AG04450 (cell line): ENCODE results near the gene ARHGAP6. TPM values are rescaled to one million over a fixed set of nuclear protein-coding genes. Genes with fewer than 3 reads are reported as not detected.
A peak's percentile ranks its signal among the peaks of the same experiment; 100 is the strongest.
"Not testable (repeated sequence)": the region's sequence is repeated elsewhere in the genome, so short reads cannot be mapped to it uniquely, and the experiment has no call there.

Source experiments
- CTCF ChIA-PET: fragments of 300-600, 350-600 bp; formaldehyde crosslinking; extraction: SDS; loops from one replicate; lab custom pipeline; 2022; ENCODE audit warnings: antibody characterized with exemption, inconsistent platforms; lab: Charles Lee
- POLR2A ChIA-PET: fragments of 350-600 bp; formaldehyde crosslinking; extraction: SDS; loops from one replicate; lab custom pipeline; 2021; ENCODE audit warnings: antibody characterized with exemption, inconsistent platforms; lab: Yijun Ruan, JAX
- DNase-seq: peaks from one replicate; pipeline ENCODE4 v3.0.0-alpha.2; 2011; ENCODE audit warnings: low read depth, low spot score
- H3K27ac ChIP-seq: one replicate; pipeline ENCODE4 v1.5.1; 2012; ENCODE audit warnings: low read depth, low read length, control low read depth
- H3K27me3 ChIP-seq: one replicate; pipeline ENCODE4 v1.6.0; 2012; ENCODE audit warnings: low read length; ENCODE audit not compliant: control insufficient read depth, insufficient read depth
- H3K4me3 ChIP-seq: 2 replicates; pipeline ENCODE4 v1.5.1; 2011; ENCODE audit warnings: mild to moderate bottlenecking, low read depth, low read length, control low read depth
- H3K9me3 ChIP-seq: 2 replicates; pipeline ENCODE4 v1.5.1; 2012; ENCODE audit warnings: low read length; ENCODE audit not compliant: control insufficient read depth, insufficient read depth
- polyA plus RNA-seq: library from polyadenylated mRNA; depleted of rRNA; stranded (reverse); fragments of >200 nt; gene quantifications from 2 replicates; pipeline ENCODE4 v1.2.3, GENCODE V29; 2011
- TF ChIP-seq, protein P1 (sequence below): IDR thresholded peaks from 2 replicates; pipeline ENCODE4 v1.5.1; 2011; ENCODE audit warnings: low read depth, low read length, control low read depth, inconsistent platforms

Gene ARHGAP6
- polyA plus RNA-seq, 1 experiment, result 4.0 TPM

- Histone ChIP-seq H3K27me3 (no peaks in the 10 kb centered on the region), H3K9me3 (no peaks in the 10 kb centered on the region), H3K27ac (peak overlapping the region; percentile 61), H3K4me3 (no peak overlapping the region)
- POLR2A ChIA-PET, result no interaction called here
- no peak for DNase-seq
- CTCF ChIA-PET, result no interaction called here
- TF ChIP-seq, protein P1, sequence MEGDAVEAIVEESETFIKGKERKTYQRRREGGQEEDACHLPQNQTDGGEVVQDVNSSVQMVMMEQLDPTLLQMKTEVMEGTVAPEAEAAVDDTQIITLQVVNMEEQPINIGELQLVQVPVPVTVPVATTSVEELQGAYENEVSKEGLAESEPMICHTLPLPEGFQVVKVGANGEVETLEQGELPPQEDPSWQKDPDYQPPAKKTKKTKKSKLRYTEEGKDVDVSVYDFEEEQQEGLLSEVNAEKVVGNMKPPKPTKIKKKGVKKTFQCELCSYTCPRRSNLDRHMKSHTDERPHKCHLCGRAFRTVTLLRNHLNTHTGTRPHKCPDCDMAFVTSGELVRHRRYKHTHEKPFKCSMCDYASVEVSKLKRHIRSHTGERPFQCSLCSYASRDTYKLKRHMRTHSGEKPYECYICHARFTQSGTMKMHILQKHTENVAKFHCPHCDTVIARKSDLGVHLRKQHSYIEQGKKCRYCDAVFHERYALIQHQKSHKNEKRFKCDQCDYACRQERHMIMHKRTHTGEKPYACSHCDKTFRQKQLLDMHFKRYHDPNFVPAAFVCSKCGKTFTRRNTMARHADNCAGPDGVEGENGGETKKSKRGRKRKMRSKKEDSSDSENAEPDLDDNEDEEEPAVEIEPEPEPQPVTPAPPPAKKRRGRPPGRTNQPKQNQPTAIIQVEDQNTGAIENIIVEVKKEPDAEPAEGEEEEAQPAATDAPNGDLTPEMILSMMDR, result no peak
Measured at GRCh38 chrX:11509786-11510185, 155.9 kb downstream of the ARHGAP6 start.

DNA sequence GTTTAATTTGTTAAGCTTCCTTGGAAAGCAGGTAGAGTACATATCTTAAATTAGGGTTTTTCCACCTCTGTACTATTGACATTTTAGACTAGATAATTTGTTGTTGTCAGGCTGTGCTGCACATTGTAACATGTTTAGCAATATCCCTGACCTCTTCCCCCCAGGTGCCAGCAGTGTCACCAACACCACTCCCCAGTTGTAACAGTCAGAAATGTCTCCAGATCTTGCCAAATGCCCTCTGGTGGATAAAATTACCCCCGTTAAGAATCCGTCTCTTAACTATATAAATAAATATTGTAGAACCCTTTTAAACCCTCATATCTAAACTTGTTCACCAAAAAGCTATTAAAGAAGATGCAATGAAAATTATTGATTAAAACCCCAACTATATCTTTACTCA, 161.5 kb downstream of the ARHGAP6 start:
- POLR2A ChIA-PET, result no interaction called here
- CTCF ChIA-PET, result interaction anchor here (1.0 to 2.5 kb wide), 2 partner anchors 27 to 123 kb away, joined by 3 to 8 read pairs; no protein-coding TSS in a partner anchor
- Histone ChIP-seq H3K27me3 (no peaks in the 10 kb centered on the region), H3K9me3 (no peaks in the 10 kb centered on the region), H3K27ac (no peak overlapping the region), H3K4me3 (no peak overlapping the region)
- DNase-seq, result no peak
- TF ChIP-seq, protein P1, result no peak

- Histone ChIP-seq H3K27ac (no peak overlapping the region), H3K4me3 (no peak overlapping the region), H3K9me3 (no peaks in the 10 kb centered on the region), H3K27me3 (no peaks in the 10 kb centered on the region)
- CTCF ChIA-PET, result no interaction called here
- POLR2A ChIA-PET, result no interaction called here
- peak; percentile 34 for DNase-seq
- TF ChIP-seq, protein P1, result no peak
Measured at GRCh38 chrX:11499076-11500044, 166.4 kb downstream of the ARHGAP6 start.

DNA sequence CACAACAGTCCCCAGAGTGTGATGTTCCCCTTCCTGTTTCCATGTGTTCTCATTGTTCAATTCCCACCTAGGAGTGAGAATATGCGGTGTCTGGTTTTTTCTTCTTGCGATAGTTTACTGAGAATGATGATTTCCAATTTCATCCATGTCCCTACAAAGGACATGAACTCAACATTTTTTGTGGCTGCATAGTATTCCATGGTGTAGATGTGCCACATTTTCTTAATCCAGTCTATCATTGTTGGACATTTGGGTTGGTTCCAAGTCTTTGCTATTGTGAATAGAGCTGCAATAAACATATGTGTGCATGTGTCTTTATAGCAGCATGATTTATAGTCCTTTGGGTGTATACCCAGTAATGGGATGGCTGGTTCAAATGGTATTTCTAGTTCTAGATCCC, 174.3 kb downstream of the ARHGAP6 start:
- H3K27ac ChIP-seq, H3K9me3 ChIP-seq, DNase-seq, H3K27me3 ChIP-seq, H3K4me3 ChIP-seq, POLR2A ChIA-PET, CTCF ChIA-PET: not testable (repeated sequence)

DNA sequence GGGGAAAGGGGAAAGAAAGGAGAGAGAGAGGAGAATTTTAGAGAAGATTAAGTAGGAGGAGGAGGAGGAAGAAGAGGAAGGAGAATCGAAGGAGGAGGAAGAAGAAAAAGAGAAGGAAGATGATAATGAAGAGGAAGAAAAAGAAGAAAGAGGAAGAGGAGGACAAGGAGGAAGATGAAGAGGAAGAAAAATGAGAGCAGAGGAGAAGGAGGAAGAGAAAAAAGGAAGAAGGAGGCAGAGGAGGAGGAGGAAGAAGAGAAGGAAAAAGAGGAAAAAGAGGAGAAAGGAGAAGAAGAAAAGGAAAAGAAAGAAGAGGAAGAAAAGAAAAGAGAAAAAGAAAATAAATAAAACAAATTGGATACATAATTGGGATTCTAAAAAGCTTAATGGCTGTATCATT, 181.4 kb downstream of the ARHGAP6 start:
- no peak for DNase-seq
- Histone ChIP-seq H3K9me3 (no peaks in the 10 kb centered on the region), H3K27ac (no peak overlapping the region), H3K4me3 (no peak overlapping the region), H3K27me3 (no peaks in the 10 kb centered on the region)
- CTCF ChIA-PET, result no interaction called here
- POLR2A ChIA-PET, result no interaction called here
- TF ChIP-seq, protein P1, result no peak
